Cardiac atrium fibroblast (primary cell): ENCODE results near the gene TRIM59. TPM values are rescaled to one million over a fixed set of nuclear protein-coding genes. Genes with fewer than 3 reads are reported as not detected.

Source experiments
- total RNA-seq: library from RNA; depleted of rRNA; stranded (reverse); fragments of >200 nt; gene quantifications from 2 replicates; pipeline ENCODE4 v1.2.3, GENCODE V29; 2015

The TRIM59 gene, protein sequence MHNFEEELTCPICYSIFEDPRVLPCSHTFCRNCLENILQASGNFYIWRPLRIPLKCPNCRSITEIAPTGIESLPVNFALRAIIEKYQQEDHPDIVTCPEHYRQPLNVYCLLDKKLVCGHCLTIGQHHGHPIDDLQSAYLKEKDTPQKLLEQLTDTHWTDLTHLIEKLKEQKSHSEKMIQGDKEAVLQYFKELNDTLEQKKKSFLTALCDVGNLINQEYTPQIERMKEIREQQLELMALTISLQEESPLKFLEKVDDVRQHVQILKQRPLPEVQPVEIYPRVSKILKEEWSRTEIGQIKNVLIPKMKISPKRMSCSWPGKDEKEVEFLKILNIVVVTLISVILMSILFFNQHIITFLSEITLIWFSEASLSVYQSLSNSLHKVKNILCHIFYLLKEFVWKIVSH
- total RNA-seq, result 6.7 and 8.7 TPM in 2 replicates

DNA sequence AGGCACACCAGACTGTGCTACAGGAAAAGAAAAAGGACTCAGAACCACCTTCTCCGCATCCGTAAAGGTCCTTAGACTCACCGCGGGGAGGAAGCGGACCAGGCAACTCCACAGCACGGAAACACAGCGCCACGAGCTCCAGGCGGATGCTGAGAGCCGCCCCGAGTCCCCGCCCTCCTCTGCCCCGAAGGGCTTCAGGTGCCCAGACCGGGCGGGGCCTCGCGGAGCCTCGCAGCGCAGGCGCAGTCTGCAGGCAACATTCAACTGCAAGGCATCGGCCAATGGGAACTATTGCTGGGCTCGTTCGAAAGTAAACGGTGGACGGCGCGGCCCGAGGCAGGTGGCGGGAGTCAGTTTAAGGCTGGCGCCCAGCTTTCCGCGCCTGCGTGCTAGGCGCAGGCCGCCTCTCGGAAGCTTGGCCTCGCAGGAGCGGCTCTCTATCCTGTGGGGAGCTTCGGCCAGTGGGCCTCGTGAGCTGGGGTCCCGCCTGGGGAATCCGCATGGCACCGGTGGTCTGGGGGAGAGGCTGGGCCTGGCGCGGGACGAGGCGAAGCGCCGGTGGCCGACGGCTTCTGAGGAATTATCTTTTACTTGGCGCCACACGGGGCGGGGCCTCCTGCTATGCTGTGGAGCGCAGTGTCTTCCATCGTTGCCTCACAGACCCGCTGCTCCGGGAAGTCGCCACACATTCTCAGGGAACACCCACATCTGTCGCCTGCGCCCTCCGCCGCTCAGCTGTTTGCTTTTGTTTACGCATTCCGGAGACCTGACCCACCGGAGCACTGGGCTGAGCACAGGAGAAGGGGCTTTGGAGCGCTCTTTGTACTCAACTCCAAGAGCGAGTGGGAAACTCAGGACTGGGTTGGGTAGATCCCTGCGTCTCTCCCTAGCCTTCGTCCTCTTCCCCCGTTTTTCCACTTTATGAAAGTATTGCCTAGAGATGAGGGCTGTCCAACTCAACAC is at the start of gene TRIM59:
Gene TRIM59 (minus strand): TSS at position 151 of the 963 bp plus-strand sequence. CDS start 10,603 bp downstream, outside the sequence.

DNA sequence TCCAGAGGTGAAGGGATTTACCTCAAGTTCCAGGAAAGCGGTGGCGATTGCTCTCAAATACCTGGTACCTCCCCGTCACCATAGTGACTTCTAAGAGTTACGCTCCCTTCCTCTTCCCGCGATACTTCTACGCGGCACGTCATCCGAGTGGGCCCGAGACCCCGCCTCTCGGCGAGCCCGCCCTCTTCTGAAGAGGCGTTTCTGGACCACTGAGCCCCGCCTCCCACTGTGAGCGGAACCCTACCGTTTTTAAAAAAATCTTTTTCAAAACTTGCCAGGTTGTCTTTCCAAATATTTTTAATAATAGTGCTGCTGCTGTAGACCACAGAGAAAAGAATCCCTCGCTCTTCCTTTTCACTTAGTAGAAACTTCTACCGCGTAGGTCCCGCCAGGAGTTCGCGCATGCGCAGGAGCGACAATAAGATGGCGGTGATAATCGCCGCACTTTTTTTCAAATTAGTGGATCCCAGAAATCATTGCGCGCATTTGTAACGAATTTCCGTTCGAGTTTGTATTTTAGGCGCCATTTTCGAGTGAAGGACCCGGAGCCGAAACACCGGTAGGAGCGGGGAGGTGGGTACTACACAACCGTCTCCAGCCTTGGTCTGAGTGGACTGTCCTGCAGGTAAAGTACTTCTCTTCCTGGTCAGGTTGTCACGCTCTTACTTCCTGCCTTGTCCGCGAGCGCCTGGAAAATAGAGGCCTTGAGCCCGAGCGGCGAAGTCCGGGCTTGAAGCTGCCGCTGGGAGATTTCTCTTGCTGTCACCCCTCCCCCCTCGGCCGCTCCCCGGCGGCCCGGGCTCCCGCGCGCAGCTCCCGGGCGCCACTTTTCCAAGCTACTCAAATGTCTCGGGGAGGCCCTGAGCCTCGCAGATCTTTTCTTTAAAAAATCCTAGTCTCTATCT is 50.2 kb downstream of the TRIM59 start, which contains the start of the genes IFT80 and SMC4:
Gene IFT80 (minus strand): TSS at position 101 of the 905 bp plus-strand sequence. CDS start 14,625 bp downstream, outside the sequence.
Gene SMC4 (plus strand): TSS at position 526 of the 905 bp plus-strand sequence. CDS start 1,177 bp downstream, outside the sequence.

Other genes starting within 250 kb of the TRIM59 start
- 0.18 and 0.81 TPM in 2 replicates for gene C3orf80, start 224.4 kb downstream of the TRIM59 start, total RNA-seq
- 42.9 and 50.5 TPM in 2 replicates for gene IFT80, start 50.6 kb downstream of the TRIM59 start, total RNA-seq
- 26.0 and 35.8 TPM in 2 replicates for gene SMC4, start 50.1 kb downstream of the TRIM59 start, total RNA-seq
- gene KPNA4, start 115.8 kb upstream of the TRIM59 start, total RNA-seq, result 15.3 and 20.3 TPM in 2 replicates
- not detected in 2 replicates for gene ARL14, start 227.4 kb upstream of the TRIM59 start, total RNA-seq